Mammary epithelial cell (primary cell): Measurements from ENCODE around the gene SOCS3.

Source experiments
- CTCF ChIP-seq, 2 donors: IDR thresholded peaks in 1 of 2; conservative IDR thresholded peaks in 1 of 2; 2 replicates each; pipeline ENCODE4 v1.5.1; 2011 to 2012; ENCODE audit warnings: inconsistent platforms in 2 of 2, low read length in 2 of 2, mild to moderate bottlenecking in 2 of 2, control low read depth in 1 of 2, low read depth in 1 of 2; ENCODE audit not compliant: insufficient read depth in 1 of 2; ENCODE audit errors: extremely low read depth in 1 of 2
- EZH2 ChIP-seq: IDR thresholded peaks from 2 replicates; pipeline ENCODE4 v1.6.1; 2012; ENCODE audit warnings: low read length, inconsistent platforms, borderline replicate concordance

GRCh38 chr17:78344666-78345065 lies 15.2 kb downstream of the SOCS3 start:
- TF ChIP-seq CTCF (conservative IDR thresholded peaks at IDR 0.05 in 1 of 2, IDR thresholded peaks at IDR 0.05 in 1 of 2; ENCODE audit: extremely low read depth in 1 of 2, insufficient read depth in 1 of 2, low read depth in 1 of 2, low read length in 2 of 2): no peak
- no peak for TF ChIP-seq EZH2
